ENCODE results near the gene DNAJB6. TPM values are rescaled to one million over a fixed set of nuclear protein-coding genes. Genes with fewer than 3 reads are reported as not detected.

The DNAJB6 gene
- total and polyA plus RNA-seq, 2 donors (not counting 3 experiments of a cell fraction or from before 2014, with no cell fraction given): 69.6 to 135 TPM

- H3K4me2 ChIP-seq (ENCODE audit: insufficient read depth, low read length): no peak overlapping the region
- no peaks in the 10 kb centered on the region for H3K79me2 ChIP-seq (ENCODE audit: control insufficient read depth, insufficient read depth, low read length)
- CTCF ChIA-PET: no interaction called here
- intact Hi-C loops (cut with micrococcal nuclease): loop anchor here (5.0 kb wide), 2 partner anchors 137 to 1217 kb away; no protein-coding TSS in a partner anchor
- POLR2A ChIA-PET: no interaction called here
- no peak overlapping the region for H2AFZ ChIP-seq (ENCODE audit: low read depth, low read length)
- peaks cover 2% of the 10 kb centered on the region for H3K4me1 ChIP-seq (ENCODE audit: control insufficient read depth, extremely low read depth, insufficient read depth, low read length)
- TF ChIP-seq MYC (IDR thresholded peaks at IDR 0.05; ENCODE audit: low read depth, low read length) (no peak), GATA2 (IDR thresholded peaks at IDR 0.05; ENCODE audit: insufficient read depth, insufficient read length, low read depth, low read length) (no peak), MAX (IDR thresholded peaks at IDR 0.05; ENCODE audit: insufficient read depth, insufficient read length) (no peak), FOS (IDR thresholded peaks at IDR 0.05; ENCODE audit: borderline replicate concordance, insufficient read depth, low read length) (no peak), EZH2 (IDR thresholded peaks at IDR 0.05; ENCODE audit: borderline replicate concordance, low read depth, low read length, severe bottlenecking) (no peak), JUN (IDR thresholded peaks at IDR 0.05; ENCODE audit: borderline replicate concordance, insufficient read depth, insufficient read length, low read depth) (no peak)
- TF ChIP-seq, protein P1, sequence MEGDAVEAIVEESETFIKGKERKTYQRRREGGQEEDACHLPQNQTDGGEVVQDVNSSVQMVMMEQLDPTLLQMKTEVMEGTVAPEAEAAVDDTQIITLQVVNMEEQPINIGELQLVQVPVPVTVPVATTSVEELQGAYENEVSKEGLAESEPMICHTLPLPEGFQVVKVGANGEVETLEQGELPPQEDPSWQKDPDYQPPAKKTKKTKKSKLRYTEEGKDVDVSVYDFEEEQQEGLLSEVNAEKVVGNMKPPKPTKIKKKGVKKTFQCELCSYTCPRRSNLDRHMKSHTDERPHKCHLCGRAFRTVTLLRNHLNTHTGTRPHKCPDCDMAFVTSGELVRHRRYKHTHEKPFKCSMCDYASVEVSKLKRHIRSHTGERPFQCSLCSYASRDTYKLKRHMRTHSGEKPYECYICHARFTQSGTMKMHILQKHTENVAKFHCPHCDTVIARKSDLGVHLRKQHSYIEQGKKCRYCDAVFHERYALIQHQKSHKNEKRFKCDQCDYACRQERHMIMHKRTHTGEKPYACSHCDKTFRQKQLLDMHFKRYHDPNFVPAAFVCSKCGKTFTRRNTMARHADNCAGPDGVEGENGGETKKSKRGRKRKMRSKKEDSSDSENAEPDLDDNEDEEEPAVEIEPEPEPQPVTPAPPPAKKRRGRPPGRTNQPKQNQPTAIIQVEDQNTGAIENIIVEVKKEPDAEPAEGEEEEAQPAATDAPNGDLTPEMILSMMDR (IDR thresholded peaks at IDR 0.05; ENCODE audit: extremely low read depth in 1 of 2, insufficient read depth in 1 of 2, low read depth in 1 of 2, low read length in 2 of 2): no peak
- no peaks in the 10 kb centered on the region for H3K9me3 ChIP-seq (replicated peaks; ENCODE audit: control insufficient read depth, insufficient read depth, low read length)
- no peaks in the 10 kb centered on the region for H3K9me1 ChIP-seq (replicated peaks; ENCODE audit: control insufficient read depth, extremely low read depth, insufficient read depth, low read length)
- no peak for FAIRE-seq
- dilution Hi-C loops (cut with MboI; ENCODE audit: extremely low pct_ligation_motif_present, low sequenced_read_pairs): no loop called here
- no peak for DNase-seq (ENCODE audit: low read depth, low spot score)
- no peak overlapping the region for H3K27ac ChIP-seq (ENCODE audit: insufficient read depth, low read depth, low read length)
- H4K20me1 ChIP-seq (replicated peaks; ENCODE audit: control insufficient read depth, extremely low read depth, insufficient read depth, low read length): no peaks in the 10 kb centered on the region
- no peak overlapping the region for H3K4me3 ChIP-seq (replicated peaks in 1 of 3; ENCODE audit: insufficient read depth in 1 of 3, low read depth in 1 of 3, low read length in 3 of 3)
- no peaks in the 10 kb centered on the region for H3K36me3 ChIP-seq (ENCODE audit: control insufficient read depth in 2 of 2, extremely low read depth in 1 of 2, insufficient read depth in 2 of 2, low read length in 2 of 2)
- no peak overlapping the region for H3K9ac ChIP-seq (replicated peaks; ENCODE audit: extremely low read depth, insufficient read depth, low read length)
- no TSS peak for BruUV-seq (replicated peaks)
- H3K27me3 ChIP-seq (ENCODE audit: control insufficient read depth in 2 of 2, insufficient read depth in 2 of 2, low read length in 2 of 2): no peaks in the 10 kb centered on the region
Measured at GRCh38 chr7:157430721-157431120, 93.9 kb downstream of the DNAJB6 start.
